H1 (cell line): ENCODE data around the gene MAP3K1. TPM values are rescaled to one million over a fixed set of nuclear protein-coding genes. Genes with fewer than 3 reads are reported as not detected.

Source experiments
- CTCF ChIA-PET: fragments of 300-600 bp; sonication (Branson Sonifier 250); formaldehyde crosslinking; loops from one replicate; lab custom pipeline; 2021; ENCODE audit not compliant: partially characterized antibody; lab: Charles Lee
- POLR2A ChIA-PET: fragments of 300-600 bp; sonication (Branson Sonifier 250); formaldehyde crosslinking; loops from one replicate; lab custom pipeline; 2021; ENCODE audit warnings: inconsistent platforms; ENCODE audit not compliant: partially characterized antibody; lab: Charles Lee
- DNase-seq, 2 experiments: peaks; one replicate each; pipeline versions ENCODE4 v3.0.0 to v3.0.0-alpha.2; 2010 to 2022; ENCODE audit warnings: low spot score in 2 of 2, low read depth in 1 of 2, mixed read lengths in 1 of 2
- FAIRE-seq: peaks from 2 replicates; lab custom pipeline; 2011; peaks lifted over from hg19 to GRCh38; lab: Jason Lieb, UNC
- H2AFZ ChIP-seq: 2 replicates; pipeline ENCODE4 v1.8.1; 2012; ENCODE audit warnings: low read length, inconsistent platforms
- H2AK5ac ChIP-seq: 2 replicates; pipeline ENCODE4 v1.6.1; 2013; ENCODE audit warnings: low read depth, low read length
- H2BK120ac ChIP-seq: replicated peaks from 2 replicates; pipeline ENCODE3; 2013; ENCODE audit warnings: low read depth, low read length, inconsistent platforms
- H2BK12ac ChIP-seq: 2 replicates; pipeline ENCODE4 v1.6.1; 2013; ENCODE audit warnings: low read depth, low read length
- H2BK15ac ChIP-seq: 2 replicates; pipeline ENCODE4 v1.6.1; 2013; ENCODE audit warnings: low read length
- H2BK20ac ChIP-seq: 2 replicates; pipeline ENCODE4 v1.6.1; 2013; ENCODE audit warnings: low read length
- H2BK5ac ChIP-seq: 2 replicates; pipeline ENCODE4 v1.6.1; 2013; ENCODE audit warnings: low read depth, low read length
- H3K14ac ChIP-seq: 2 replicates; pipeline ENCODE4 v1.6.1; 2013; ENCODE audit warnings: inconsistent platforms; ENCODE audit not compliant: insufficient read length
- H3K18ac ChIP-seq: 2 replicates; pipeline ENCODE4 v1.6.1; 2013; ENCODE audit warnings: low read length; ENCODE audit errors: extremely low read depth
- H3K23ac ChIP-seq: 2 replicates; pipeline ENCODE4 v1.6.1; 2013; ENCODE audit warnings: inconsistent platforms; ENCODE audit not compliant: insufficient read length
- H3K23me2 ChIP-seq: 2 replicates; pipeline ENCODE4 v1.6.1; 2013; ENCODE audit warnings: low read depth, low read length
- H3K27ac ChIP-seq: 2 replicates; pipeline ENCODE4 v1.6.1; 2011; ENCODE audit warnings: low read depth, low read length, inconsistent platforms
- H3K27me3 ChIP-seq, 4 experiments: replicated peaks in 1 of 4; 1 replicate in 1 of 4; 2 replicates in 3 of 4; pipeline versions ENCODE4 v1.6.1 to v1.8.1; 2011 to 2013; ENCODE audit warnings: low read length in 3 of 4, mild to moderate bottlenecking in 3 of 4, inconsistent platforms in 2 of 4, mixed read lengths in 2 of 4, moderate library complexity in 1 of 4; ENCODE audit not compliant: control insufficient read depth in 3 of 4, insufficient read depth in 3 of 4; ENCODE audit errors: extremely low read depth in 1 of 4
- H3K36me3 ChIP-seq, 4 experiments: 2 replicates each; pipeline versions ENCODE4 v1.6.1 to v1.8.1; 2011 to 2013; ENCODE audit warnings: mild to moderate bottlenecking in 4 of 4, low read length in 3 of 4, moderate library complexity in 2 of 4, control low read depth in 1 of 4, inconsistent platforms in 1 of 4; ENCODE audit not compliant: insufficient read depth in 4 of 4, control insufficient read depth in 2 of 4
- H3K4ac ChIP-seq: replicated peaks from 2 replicates; pipeline ENCODE3; 2013; ENCODE audit warnings: low read length, low read depth, mixed read lengths, inconsistent platforms; ENCODE audit not compliant: insufficient read length
- H3K4me1 ChIP-seq, 4 experiments: replicated peaks in 1 of 4; 1 replicate in 1 of 4; 2 replicates in 3 of 4; pipeline versions ENCODE4 v1.6.1 to v1.8.1; 2011 to 2013; ENCODE audit warnings: low read length in 3 of 4, inconsistent platforms in 2 of 4, mixed read lengths in 1 of 4; ENCODE audit not compliant: insufficient read depth in 4 of 4, control insufficient read depth in 3 of 4
- H3K4me2 ChIP-seq, 2 experiments: 2 replicates each; pipeline versions ENCODE4 v1.6.1 to v1.8.1; 2011 to 2013; ENCODE audit warnings: low read depth in 2 of 2, low read length in 2 of 2, control low read depth in 1 of 2, inconsistent platforms in 1 of 2, mild to moderate bottlenecking in 1 of 2; ENCODE audit not compliant: insufficient read depth in 1 of 2
- H3K4me3 ChIP-seq, 4 experiments: fragments of 200-600, 300-600 bp in 1 of 4; sonication (generic), shearing (Covaris generic), sonication (Bioruptor Twin) in 1 of 4; 2 replicates each; pipeline versions ENCODE4 v1.5.1 to v1.8.1; 2011 to 2016; ENCODE audit warnings: low read length in 4 of 4, low read depth in 3 of 4, control low read depth in 2 of 4, inconsistent platforms in 2 of 4, mild to moderate bottlenecking in 2 of 4, mixed read lengths in 1 of 4, moderate library complexity in 1 of 4; ENCODE audit not compliant: insufficient read depth in 2 of 4; ENCODE audit errors: extremely low read depth in 1 of 4
- H3K56ac ChIP-seq: replicated peaks from 2 replicates; pipeline ENCODE3; 2013; ENCODE audit warnings: low read depth, mild to moderate bottlenecking, mixed read lengths, low read length, inconsistent platforms; ENCODE audit not compliant: insufficient read length
- H3K79me1 ChIP-seq: 2 replicates; pipeline ENCODE4 v1.6.1; 2013; ENCODE audit warnings: low read depth, low read length, control low read depth
- H3K79me2 ChIP-seq, 2 experiments: 2 replicates each; pipeline versions ENCODE4 v1.6.1 to v1.8.1; 2012 to 2013; ENCODE audit warnings: low read length in 2 of 2, mild to moderate bottlenecking in 2 of 2, inconsistent platforms in 1 of 2; ENCODE audit not compliant: insufficient read depth in 2 of 2, control insufficient read depth in 1 of 2
- H3K9ac ChIP-seq, 4 experiments: replicated peaks in 1 of 4; 1 replicate in 1 of 4; 2 replicates in 3 of 4; pipeline versions ENCODE4 v1.6.1 to v1.8.1; 2011 to 2013; ENCODE audit warnings: low read depth in 3 of 4, low read length in 3 of 4, control low read depth in 2 of 4, mild to moderate bottlenecking in 2 of 4, moderate library complexity in 2 of 4, inconsistent platforms in 1 of 4; ENCODE audit errors: extremely low read depth in 1 of 4
- H3K9me3 ChIP-seq, 2 experiments: 2 replicates each; pipeline versions ENCODE4 v1.6.1 to v1.8.1; 2012 to 2013; ENCODE audit warnings: mild to moderate bottlenecking in 2 of 2, moderate library complexity in 2 of 2, control low read depth in 1 of 2, inconsistent platforms in 1 of 2, low read depth in 1 of 2, low read length in 1 of 2, mixed read lengths in 1 of 2; ENCODE audit not compliant: insufficient read depth in 2 of 2
- H4K20me1 ChIP-seq, 2 experiments: replicated peaks in 1 of 2; 2 replicates each; pipeline versions ENCODE3 to v1.8.1; 2011 to 2013; ENCODE audit warnings: inconsistent platforms in 2 of 2, low read length in 2 of 2, mild to moderate bottlenecking in 1 of 2; ENCODE audit not compliant: insufficient read depth in 2 of 2, control insufficient read depth in 1 of 2
- H4K5ac ChIP-seq: 2 replicates; pipeline ENCODE4 v1.6.1; 2013; ENCODE audit warnings: low read length, low read depth, mixed read lengths, inconsistent platforms; ENCODE audit not compliant: insufficient read length
- H4K8ac ChIP-seq: 2 replicates; pipeline ENCODE4 v1.8.0; 2013; ENCODE audit warnings: mild to moderate bottlenecking, moderate library complexity, low read length, inconsistent platforms; ENCODE audit not compliant: insufficient read depth; ENCODE audit errors: extremely low read depth
- H4K91ac ChIP-seq: replicated peaks from 2 replicates; pipeline ENCODE3; 2013; ENCODE audit warnings: low read length, mixed read lengths, inconsistent platforms; ENCODE audit not compliant: insufficient read length
- CBX8 ChIP-seq: fragments of 300-800, 300-1000 bp; sonication (generic); IDR thresholded peaks from 2 replicates; pipeline ENCODE4 v1.7.1; 2016; ENCODE audit warnings: low read depth, low read length, borderline replicate concordance
- EGR1 ChIP-seq: IDR thresholded peaks from 2 replicates; pipeline ENCODE4 v1.6.1; 2011; ENCODE audit warnings: low read depth, low read length, borderline replicate concordance
- MAFK ChIP-seq: IDR thresholded peaks from 2 replicates; pipeline ENCODE4 v1.6.1; 2012; ENCODE audit warnings: low read depth, mild to moderate bottlenecking, improper control_type of control experiment, low read length
- NRF1 ChIP-seq: IDR thresholded peaks from 2 replicates; pipeline ENCODE4 v1.6.1; 2011; ENCODE audit warnings: mild to moderate bottlenecking, low read depth, low read length, improper control_type of control experiment
- RAD21 ChIP-seq, 2 experiments: IDR thresholded peaks in 1 of 2; conservative IDR thresholded peaks in 1 of 2; 2 replicates each; pipeline ENCODE4 v1.6.1; 2011; ENCODE audit warnings: low read depth in 2 of 2, low read length in 2 of 2, improper control_type of control experiment in 1 of 2, inconsistent platforms in 1 of 2, mild to moderate bottlenecking in 1 of 2, moderate library complexity in 1 of 2
- SIRT6 ChIP-seq: IDR thresholded peaks from one replicate; pipeline ENCODE4 v1.7.1; 2012; ENCODE audit warnings: low read length, inconsistent platforms
- SIX5 ChIP-seq: IDR thresholded peaks from 2 replicates; pipeline ENCODE4 v1.6.1; 2011; ENCODE audit warnings: mild to moderate bottlenecking, low read depth, low read length
- SRF ChIP-seq: IDR thresholded peaks from 2 replicates; pipeline ENCODE4 v1.6.1; 2011; ENCODE audit warnings: mild to moderate bottlenecking, low read depth, low read length, moderate library complexity
- TBP ChIP-seq: IDR thresholded peaks from 2 replicates; pipeline ENCODE4 v1.6.1; 2011; ENCODE audit warnings: low read depth, low read length, improper control_type of control experiment
- WGBS, 2 experiments: shearing (Covaris generic) in 1 of 2; methylation state at CpG; one replicate each; pipeline versions ENCODE4 v1.1.6 to v1.1.7; 2013 to 2015; ENCODE audit warnings: low lambda C conversion rate in 2 of 2, mixed read lengths in 2 of 2, inconsistent platforms in 1 of 2, low coverage in 1 of 2, missing lambda C conversion rate in 1 of 2; ENCODE audit not compliant: insufficient replicate concordance in 2 of 2, insufficient coverage in 1 of 2, insufficient read length in 1 of 2; ENCODE audit errors: extremely low coverage in 1 of 2, missing lambda C conversion rate in 1 of 2; 5-methylcytosine and 5-hydroxymethylcytosine counted together
- polyA plus RNA-seq, 7 experiments: library from polyadenylated mRNA; depleted of rRNA in 3 of 7; stranded (reverse) in 5 of 7; unstranded in 2 of 7; fragments of >200 nt in 5 of 7; fragments of 200-250 nt in 2 of 7; gene quantifications; 1 replicate in 5 of 7; 2 replicates in 1 of 7; 4 replicates in 1 of 7; pipeline versions ENCODE4 v1.2.1 to v1.2.3, GENCODE V29; 2011 to 2013; ENCODE audit warnings: missing spikeins in 2 of 7, mixed read lengths in 2 of 7
- total RNA-seq: library from RNA; stranded (reverse); fragmentation: NEBNext Ultra II Directional; extraction: Animal tissue kit (Norgen Biotek cat#: 25700); gene quantifications from 2 replicates; pipeline ENCODE4 v1.2.1, GENCODE V29; 2021

The MAP3K1 gene
- total and polyA plus RNA-seq, 2 of the 8 experiments (the other 6 are each of a cell fraction or from before 2014, with no cell fraction given) = 3.9 to 11.8 TPM

- no peak overlapping the region for H2BK120ac ChIP-seq
- no peaks in the 10 kb centered on the region for H3K23me2 ChIP-seq
- no peak overlapping the region for H4K8ac ChIP-seq
- no peak overlapping the region for H2AFZ ChIP-seq
- H2BK15ac ChIP-seq = no peak overlapping the region
- no peaks in the 10 kb centered on the region for H3K4me1 ChIP-seq
- no peak overlapping the region for H2BK5ac ChIP-seq
- H4K20me1 ChIP-seq = peaks cover 0 to 7% of the 10 kb centered on the region in 2 experiments
- no peak overlapping the region for H4K91ac ChIP-seq
- ChIA-PET CTCF (interaction anchor here (0.7 to 1.0 kb wide), 2 partner anchors 11 to 367 kb away, joined by 3 to 4 read pairs; no protein-coding TSS in a partner anchor), POLR2A (no interaction called here)
- H3K27ac ChIP-seq = no peak overlapping the region
- H2BK20ac ChIP-seq = no peak overlapping the region
- H3K14ac ChIP-seq = no peak overlapping the region
- H3K56ac ChIP-seq = no peak overlapping the region
- peaks cover 0 to 1% (median 0%) of the 10 kb centered on the region in 4 experiments; a peak in 1 of 7 replicates for H3K27me3 ChIP-seq
- no peak overlapping the region for H3K4ac ChIP-seq
- no peak overlapping the region for H2AK5ac ChIP-seq
- no peak overlapping the region for H2BK12ac ChIP-seq
- H3K9me3 ChIP-seq = no peaks in the 10 kb centered on the region
- H3K36me3 ChIP-seq = peaks cover 22 to 86% (median 65%) of the 10 kb centered on the region in 4 experiments; a peak in 7 of 8 replicates
- FAIRE-seq (no peak), DNase-seq (no peak)
- no peaks in the 10 kb centered on the region for H3K79me1 ChIP-seq
- no peak overlapping the region for H3K18ac ChIP-seq
- whole genome bisulfite sequencing, 2 experiments = 95% methylated on average over 1 of the region's 1 CpG; no CpG with 5 or more reads in 1 of the 2 experiments
- no peak overlapping the region for H4K5ac ChIP-seq
- 0 out of 4 replicates have a peak, but pooled peaks cover 0 to 6% of the 10 kb centered on the region in 2 experiments for H3K79me2 ChIP-seq
- no peak overlapping the region for H3K4me2 ChIP-seq
- no peak overlapping the region for H3K23ac ChIP-seq
- TF ChIP-seq RAD21 (IDR thresholded peaks at IDR 0.05 in 1 of 2, conservative IDR thresholded peaks at IDR 0.05 in 1 of 2; ENCODE audit: low read depth in 2 of 2, low read length in 2 of 2) = no peak
- TF ChIP-seq SIX5 = no peak
- TF ChIP-seq TBP = no peak
- no peak for TF ChIP-seq SIRT6
- TF ChIP-seq NRF1 = no peak
- TF ChIP-seq MAFK = no peak
- no peak for TF ChIP-seq CBX8
- TF ChIP-seq EGR1 = no peak
- TF ChIP-seq SRF = no peak
- no peak overlapping the region for H3K9ac ChIP-seq
- no peak overlapping the region for H3K4me3 ChIP-seq
Observed at GRCh38 chr5:56938858-56939257, 123.5 kb downstream of the MAP3K1 start.
